PC-3 (cell line): ENCODE data around the gene SAAL1. TPM values are rescaled to one million over a fixed set of nuclear protein-coding genes. Genes with fewer than 3 reads are reported as not detected.

Source experiments
- ATAC-seq: fragments of 200-7000 bp; cut with Tn5 transposase; 2 replicates; pipeline ENCODE4 v1.9.1; 2020; ENCODE audit warnings: mild to moderate bottlenecking, moderate library complexity
- BruUV-seq: library from RNA; stranded (reverse); fragments of 400-500 nt; replicated peaks from 2 replicates; lab custom pipeline; 2021; lab: Mats Ljungman, UMichigan
- CTCF ChIA-PET: fragments of 300-600 bp; sonication (Branson Sonifier 250); formaldehyde crosslinking; loops from one replicate; lab custom pipeline; 2022; ENCODE audit warnings: antibody characterized with exemption; lab: Charles Lee
- POLR2A ChIA-PET: fragments of 300-600 bp; sonication (Branson Sonifier 250); formaldehyde crosslinking; loops from one replicate; lab custom pipeline; 2022; ENCODE audit warnings: antibody characterized with exemption; ENCODE audit not compliant: unreplicated experiment; lab: Charles Lee
- DNase-seq: peaks from one replicate; pipeline ENCODE4 v3.0.0-alpha.2; 2015
- H2AFZ ChIP-seq: fragments of 300-600 bp; sonication (generic); 2 replicates; pipeline ENCODE4 v1.6.0; 2016; ENCODE audit warnings: antibody characterized with exemption, low read length
- H3F3A ChIP-seq: fragments of 300-600 bp; sonication (generic); one replicate; pipeline ENCODE4 v1.6.0; 2017; ENCODE audit warnings: antibody characterized with exemption, low read length, control low read depth, mild to moderate bottlenecking; ENCODE audit not compliant: unreplicated experiment
- H3K27ac ChIP-seq: fragments of 300-600 bp; sonication (generic); 2 replicates; pipeline ENCODE4 v1.5.1; 2016; ENCODE audit warnings: mild to moderate bottlenecking, low read length
- H3K27me3 ChIP-seq: fragments of 300-600 bp; sonication (generic); 2 replicates; pipeline ENCODE4 v1.6.1; 2016; ENCODE audit warnings: low read length, mixed read lengths
- H3K36me3 ChIP-seq: fragments of 300-600 bp; sonication (generic); 2 replicates; pipeline ENCODE4 v1.6.1; 2016; ENCODE audit warnings: low read depth, mixed run types, low read length, mixed read lengths
- H3K4me1 ChIP-seq: fragments of 300-600 bp; sonication (generic); 2 replicates; pipeline ENCODE4 v1.5.1; 2016; ENCODE audit warnings: low read length; ENCODE audit not compliant: insufficient read depth
- H3K4me2 ChIP-seq: fragments of 300-600 bp; sonication (generic); 2 replicates; pipeline ENCODE4 v1.6.0; 2016; ENCODE audit warnings: low read length
- H3K4me3 ChIP-seq: fragments of 300-600 bp; sonication (generic); 2 replicates; pipeline ENCODE4 v1.5.1; 2016; ENCODE audit warnings: mild to moderate bottlenecking, low read length, mixed read lengths
- H3K79me2 ChIP-seq: fragments of 300-600 bp; sonication (generic); 2 replicates; pipeline ENCODE4 v1.6.1; 2017; ENCODE audit warnings: low read length, mixed read lengths
- H3K9ac ChIP-seq: fragments of 300-600 bp; sonication (generic); 2 replicates; pipeline ENCODE4 v1.6.0; 2016; ENCODE audit warnings: mild to moderate bottlenecking, low read length
- H3K9me2 ChIP-seq: fragments of 300-600 bp; sonication (generic); replicated peaks from 2 replicates; pipeline ENCODE4 v1.6.1; 2016; ENCODE audit warnings: mixed run types, low read length, mixed read lengths
- H3K9me3 ChIP-seq: fragments of 300-600 bp; sonication (generic); 2 replicates; pipeline ENCODE4 v1.6.1; 2016; ENCODE audit warnings: low read length, mixed read lengths
- H4K20me1 ChIP-seq: fragments of 300-600 bp; sonication (generic); 2 replicates; pipeline ENCODE4 v1.6.1; 2016; ENCODE audit warnings: low read length, mixed read lengths
- CTCF ChIP-seq: fragments of 300-600 bp; sonication (generic); conservative IDR thresholded peaks from 2 replicates; pipeline ENCODE4 v1.5.1; 2017; ENCODE audit warnings: antibody characterized with exemption, low read depth, mild to moderate bottlenecking, low read length
- EZH2 ChIP-seq: fragments of 300-600 bp; sonication (generic); IDR thresholded peaks from one replicate; pipeline ENCODE4 v1.6.1; 2017; ENCODE audit warnings: antibody characterized with exemption, mild to moderate bottlenecking, low read length; ENCODE audit not compliant: unreplicated experiment
- EZH2phosphoT487 ChIP-seq: fragments of 300-600 bp; sonication (generic); IDR thresholded peaks from 2 replicates; pipeline ENCODE4 v1.6.1; 2018; ENCODE audit warnings: mild to moderate bottlenecking, antibody characterized with exemption, low read length, borderline replicate concordance
- intact Hi-C: fragments of 100-400 bp; cut with micrococcal nuclease; formaldehyde crosslinking; loops from 2 replicates; pipeline ENCODE4 v1.9.0; 2023
- total RNA-seq: library from RNA; depleted of rRNA; stranded (reverse); fragments of >200 nt; gene quantifications from 2 replicates; pipeline ENCODE4 v1.2.3, GENCODE V29; 2014

SAAL1 gene
- total RNA-seq, 1 experiment from 2014 or later = 25.4 TPM

GRCh38 chr11:18115360-18116127 lies 9.7 kb upstream of the SAAL1 start:
- H3K9ac ChIP-seq = no peak overlapping the region
- intact Hi-C loops = loop anchor here (5.0 kb wide), 1 partner anchor 687 kb away; no protein-coding TSS in a partner anchor
- H3K36me3 ChIP-seq = no peaks in the 10 kb centered on the region
- H3K79me2 ChIP-seq = no peaks in the 10 kb centered on the region
- H3F3A ChIP-seq = no peaks in the 10 kb centered on the region
- ChIA-PET CTCF (interaction anchor here (0.6 to 1.8 kb wide), 3 partner anchors 11 to 158 kb away, joined by 3 to 7 read pairs (median 5); no protein-coding TSS in a partner anchor), POLR2A (interaction anchor here (0.6 kb wide), 2 partner anchors 12 to 17 kb away, joined by 3 read pairs; no protein-coding TSS in a partner anchor)
- TF ChIP-seq CTCF = peak; percentile 87
- no peak for TF ChIP-seq EZH2
- peaks cover 28% of the 10 kb centered on the region for H3K27me3 ChIP-seq
- no TSS peak for BruUV-seq
- no peaks in the 10 kb centered on the region for H3K4me1 ChIP-seq
- ATAC-seq = peak; percentile 97
- no peak overlapping the region for H2AFZ ChIP-seq
- no peak overlapping the region for H3K4me3 ChIP-seq
- H4K20me1 ChIP-seq = no peaks in the 10 kb centered on the region
- H3K27ac ChIP-seq = no peak overlapping the region
- H3K9me3 ChIP-seq = no peaks in the 10 kb centered on the region
- no peaks in the 10 kb centered on the region for H3K9me2 ChIP-seq
- peak overlapping the region; percentile 21; the same call in 1 of the 2 replicates for H3K4me2 ChIP-seq
- peak; percentile 75 for DNase-seq

GRCh38 chr11:18111005-18111404 lies 5.1 kb upstream of the SAAL1 start:
- no peaks in the 10 kb centered on the region for H4K20me1 ChIP-seq
- no peak overlapping the region for H3K4me2 ChIP-seq
- BruUV-seq = no TSS peak
- no peak for TF ChIP-seq EZH2phosphoT487
- no peak for TF ChIP-seq CTCF
- TF ChIP-seq EZH2 = no peak
- peaks cover 24% of the 10 kb centered on the region for H3K27me3 ChIP-seq
- no peak overlapping the region for H3K9ac ChIP-seq
- H3K9me2 ChIP-seq = no peaks in the 10 kb centered on the region
- no peaks in the 10 kb centered on the region for H3F3A ChIP-seq
- H3K9me3 ChIP-seq = no peaks in the 10 kb centered on the region
- no peak overlapping the region for H3K4me3 ChIP-seq
- intact Hi-C loops = no loop called here
- ATAC-seq (no peak), DNase-seq (peak; percentile 16)
- CTCF ChIA-PET = no interaction called here
- H3K36me3 ChIP-seq = no peaks in the 10 kb centered on the region
- H3K79me2 ChIP-seq = no peaks in the 10 kb centered on the region
- peaks cover 12% of the 10 kb centered on the region for H3K4me1 ChIP-seq
- no peak overlapping the region for H3K27ac ChIP-seq
- POLR2A ChIA-PET = no interaction called here
- no peak overlapping the region for H2AFZ ChIP-seq

- no TSS peak for BruUV-seq
- intact Hi-C loops = loop anchor here (5.0 kb wide), 1 partner anchor 96 kb away; the partner anchor contains the start of gene SERGEF
- POLR2A ChIA-PET = no interaction called here
Observed at GRCh38 chr11:18108254-18108653, 2.4 kb upstream of the SAAL1 start.

More at GRCh38 chr11:18108254-18108653, 2.4 kb upstream of the SAAL1 start:
- peaks cover 21% of the 10 kb centered on the region for H3K4me1 ChIP-seq
- H3K9me3 ChIP-seq = no peaks in the 10 kb centered on the region
- no peak for TF ChIP-seq EZH2phosphoT487
- TF ChIP-seq CTCF = no peak
- no peak for TF ChIP-seq EZH2
- H3K27ac ChIP-seq = no peak overlapping the region
- no peaks in the 10 kb centered on the region for H3F3A ChIP-seq
- DNase-seq = no peak
- peaks cover 10% of the 10 kb centered on the region for H3K27me3 ChIP-seq
- ATAC-seq = no peak
- H3K4me2 ChIP-seq = no peak overlapping the region
- H3K4me3 ChIP-seq = no peak overlapping the region
- H3K9me2 ChIP-seq = no peaks in the 10 kb centered on the region
- CTCF ChIA-PET = no interaction called here
- peaks cover 26% of the 10 kb centered on the region for H3K79me2 ChIP-seq
- H2AFZ ChIP-seq = no peak overlapping the region
- no peaks in the 10 kb centered on the region for H4K20me1 ChIP-seq
- peaks cover 6% of the 10 kb centered on the region; the same call in 1 of the 2 replicates for H3K36me3 ChIP-seq
- no peak overlapping the region for H3K9ac ChIP-seq
